Stimulated activated CD8-positive, alpha-beta memory T cell treated with anti-CD3 and anti-CD28 coated beads, Interleukin-15, amount 100 ng/mL, for 48 hours (primary cell): Measurements from ENCODE around the gene S100A9.
"Not testable (repeated sequence)": the region's sequence is repeated elsewhere in the genome, so short reads cannot be mapped to it uniquely, and the experiment has no call there.

Experiments
- DNase-seq, 2 donors: peaks; one replicate each; pipeline ENCODE4 v3.0.0-alpha.2; 2020; ENCODE audit warnings: low read depth in 2 of 2

Gene S100A9

DNA sequence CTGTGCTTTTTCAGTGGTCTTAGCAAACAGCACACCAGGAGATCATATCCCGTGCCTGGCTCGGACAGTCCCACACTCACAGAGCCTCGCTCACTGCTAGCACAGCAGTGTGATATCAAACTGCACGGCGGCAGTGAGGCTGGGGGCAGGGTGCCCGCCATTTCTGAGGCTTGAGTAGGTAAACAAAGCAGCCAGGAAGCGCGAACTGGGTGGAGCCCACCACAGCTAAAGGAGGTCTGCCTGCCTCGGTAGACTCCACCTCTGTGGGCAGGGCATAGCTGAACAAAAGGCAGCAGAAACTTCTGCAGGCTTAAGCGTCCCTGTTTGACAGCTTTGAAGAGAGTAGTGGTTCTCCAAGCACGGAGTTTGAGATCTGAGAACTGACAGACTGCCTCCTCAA lies 49.6 kb downstream of the S100A9 start:
- DNase-seq, result not testable (repeated sequence)
